HS-27A (cell line): ENCODE data around the gene MMADHC.

ENCODE experiments used
- DNase-seq: peaks from one replicate; pipeline ENCODE4 v3.0.0-alpha.2; 2012; ENCODE audit warnings: low read depth, missing footprints

MMADHC gene

DNA sequence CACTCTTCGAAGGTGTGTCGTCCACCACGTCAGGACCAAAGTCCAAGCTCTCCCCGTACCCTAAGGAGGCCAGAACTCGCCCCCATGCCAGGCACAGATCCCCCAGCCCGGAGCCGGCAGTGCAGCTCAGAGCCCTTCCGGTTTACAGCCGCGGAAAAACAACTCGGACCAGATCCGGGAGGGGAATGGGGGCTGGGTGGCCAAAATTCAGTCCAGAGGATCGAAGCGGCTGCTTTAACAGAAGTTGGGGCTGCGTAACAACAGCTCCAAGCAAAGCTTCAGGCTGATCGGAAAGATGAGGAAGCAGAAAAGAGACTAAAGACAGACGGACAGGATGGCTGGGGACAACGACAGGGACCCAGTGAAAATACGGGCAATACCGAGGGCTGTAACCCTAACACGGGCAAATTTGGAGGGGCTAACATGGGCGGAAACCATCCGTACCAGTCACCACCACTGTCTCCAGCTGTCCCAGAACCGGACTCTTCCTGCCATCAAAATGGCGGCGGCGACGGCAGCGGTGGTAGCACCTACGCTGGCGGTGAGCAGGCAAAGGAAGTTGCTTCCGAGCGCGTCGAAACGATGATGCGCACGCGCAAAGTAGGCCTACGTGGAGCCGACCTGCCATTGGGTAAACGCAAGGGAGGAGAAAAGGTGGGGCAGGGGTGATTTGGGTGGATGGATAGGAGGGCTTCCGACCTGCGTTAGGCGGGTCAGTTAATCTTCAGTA is at the start of gene MMADHC:
Gene MMADHC, minus strand, starts transcription at position 556 of the 730 bp plus-strand sequence. CDS start 678 bp downstream, outside the sequence.
- DNase-seq, result peak; percentile 81

DNA sequence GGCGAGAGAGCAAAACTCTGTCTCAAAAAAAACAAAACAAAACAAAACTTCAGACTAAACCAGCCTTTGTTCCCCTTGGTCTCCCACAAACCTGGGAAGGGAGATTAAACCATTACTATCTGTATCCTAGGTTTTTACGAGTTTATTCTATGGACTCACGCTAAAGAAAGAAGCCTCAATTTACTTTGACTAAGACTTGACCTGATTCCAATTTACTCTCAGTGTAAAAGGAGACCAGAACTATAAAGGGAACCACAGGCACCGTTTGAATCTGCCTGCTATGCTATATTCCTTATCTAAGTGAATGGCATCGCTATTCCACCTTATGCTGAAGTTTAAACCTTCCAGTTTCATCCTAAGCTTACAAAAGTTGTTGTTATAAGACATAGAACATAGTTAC is 46.5 kb upstream of the MMADHC start:
- DNase-seq, result no peak

DNA sequence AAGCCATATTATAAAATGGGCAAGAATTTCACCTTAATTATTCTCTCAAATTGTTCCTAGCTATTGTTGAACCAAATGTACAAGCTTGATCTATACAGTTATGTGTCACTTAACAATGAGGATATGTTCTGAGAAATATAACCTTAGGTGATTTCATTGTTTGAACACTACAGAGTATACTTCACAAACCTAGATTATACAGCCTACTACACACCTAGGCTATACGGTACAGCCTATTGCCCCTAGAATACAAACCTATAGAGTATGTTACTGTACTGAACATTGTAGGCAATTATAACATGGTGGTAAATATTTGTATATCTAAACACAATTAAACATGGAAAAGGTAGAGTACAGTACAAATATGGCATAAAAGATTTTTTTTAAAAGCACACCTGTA is 42.9 kb upstream of the MMADHC start:
- no peak for DNase-seq

DNA sequence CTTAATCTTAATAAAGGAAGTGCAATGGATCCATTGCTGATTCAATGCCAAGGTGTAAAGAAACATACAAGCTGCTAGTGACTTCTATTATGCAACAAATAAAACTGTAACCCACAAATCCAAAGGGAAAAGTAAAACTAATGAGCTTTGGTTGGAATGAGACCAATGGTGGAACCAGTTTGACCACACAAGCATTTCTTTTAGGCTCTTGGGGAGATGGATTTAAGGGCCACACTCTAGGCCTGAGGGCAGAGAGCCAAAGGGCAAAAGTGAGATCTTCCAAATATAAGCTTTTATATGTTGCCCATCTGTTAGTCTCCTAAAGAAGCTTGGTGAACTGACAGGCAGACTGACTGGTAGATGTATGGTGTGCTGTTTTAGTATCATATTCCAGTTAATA is 41.5 kb upstream of the MMADHC start:
- DNase-seq, result no peak

DNA sequence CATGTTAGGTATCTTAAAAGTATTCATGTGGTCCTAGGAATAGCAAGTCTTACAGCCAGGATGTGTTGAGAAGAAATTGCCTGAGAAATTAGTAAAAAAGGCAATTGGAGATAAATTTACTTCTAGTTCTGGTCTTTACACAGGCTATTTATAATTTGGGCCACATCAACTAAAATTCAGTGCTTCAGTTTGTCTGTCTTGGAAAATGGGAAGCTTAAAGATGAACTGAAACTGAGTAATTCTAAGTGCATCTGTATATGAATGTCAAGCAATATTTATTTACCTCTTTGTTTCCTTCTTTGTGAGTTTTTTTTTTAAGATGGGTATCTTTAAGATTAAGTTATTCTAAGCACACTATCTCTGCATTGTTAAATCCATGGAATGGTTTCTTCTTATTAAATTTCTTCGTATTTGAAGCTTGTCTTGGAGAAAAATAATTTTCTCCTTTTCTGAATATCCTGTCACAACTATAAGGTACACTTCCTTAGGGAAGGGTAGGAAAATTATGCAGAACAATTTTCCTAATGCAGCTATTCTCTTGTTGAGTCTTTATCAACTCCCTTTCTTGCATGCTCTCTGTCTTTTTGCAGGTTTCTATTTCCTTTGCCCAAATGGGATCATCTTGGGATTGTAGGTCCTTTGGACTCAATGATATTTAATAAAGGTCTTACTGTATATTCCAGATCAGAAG is 39.7 kb upstream of the MMADHC start:
- no peak for DNase-seq

DNA sequence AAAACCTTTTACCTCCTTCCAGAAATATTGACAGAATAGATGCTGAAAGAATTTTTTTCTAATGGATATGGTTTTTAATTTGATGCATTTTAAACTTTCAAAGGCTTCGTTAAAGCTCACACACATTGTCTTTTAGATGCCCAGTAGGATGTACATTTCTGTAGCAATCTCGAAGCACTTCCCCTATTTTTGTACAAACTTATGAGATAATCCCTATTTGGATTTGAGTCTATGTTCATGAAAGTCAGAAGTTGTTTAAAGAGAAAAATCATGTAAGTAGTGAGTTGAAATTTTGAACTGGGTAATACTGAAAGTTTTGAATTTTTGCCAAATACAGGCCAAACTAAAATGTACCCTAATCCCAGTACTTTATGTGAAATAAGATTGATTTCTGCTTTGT is 38.1 kb upstream of the MMADHC start:
- no peak for DNase-seq

DNA sequence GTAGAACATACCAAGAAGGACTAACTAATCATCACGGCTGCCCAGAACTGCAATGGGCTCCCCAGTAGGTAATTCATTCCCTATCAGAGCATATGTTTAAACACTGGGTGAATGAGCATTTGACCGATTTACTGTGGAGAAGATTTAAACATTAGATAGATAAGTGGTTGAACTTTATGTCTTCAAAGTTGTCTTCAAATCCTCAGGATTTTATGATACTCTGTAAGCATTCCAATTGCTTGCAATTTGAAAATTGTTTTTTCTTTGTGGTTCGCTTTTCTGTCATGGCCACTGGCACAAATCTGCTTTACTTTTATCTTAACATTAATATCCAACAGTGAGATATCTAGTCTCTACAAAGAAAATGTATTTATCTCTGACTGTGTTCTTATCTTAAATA is 37.7 kb upstream of the MMADHC start:
- no peak for DNase-seq

DNA sequence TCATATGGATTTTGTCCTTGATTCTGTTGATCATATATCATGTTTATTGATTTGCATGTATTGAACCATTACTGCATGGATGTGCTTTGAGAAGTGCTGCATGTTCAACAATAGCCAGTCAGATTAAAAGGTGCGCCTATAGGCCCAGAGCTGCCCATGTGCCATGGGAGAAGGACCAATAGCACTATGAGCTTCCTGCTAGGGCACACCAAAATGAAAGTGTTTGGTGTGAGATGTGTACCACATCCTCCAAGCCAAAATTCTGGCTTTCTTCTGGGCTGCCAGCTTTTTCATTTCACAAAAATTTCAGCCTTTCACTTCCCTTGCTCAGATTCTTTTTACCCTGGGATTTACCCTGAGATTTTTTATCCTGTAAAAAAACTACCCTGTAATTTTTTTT is 34.8 kb upstream of the MMADHC start:
- DNase-seq, result no peak

DNA sequence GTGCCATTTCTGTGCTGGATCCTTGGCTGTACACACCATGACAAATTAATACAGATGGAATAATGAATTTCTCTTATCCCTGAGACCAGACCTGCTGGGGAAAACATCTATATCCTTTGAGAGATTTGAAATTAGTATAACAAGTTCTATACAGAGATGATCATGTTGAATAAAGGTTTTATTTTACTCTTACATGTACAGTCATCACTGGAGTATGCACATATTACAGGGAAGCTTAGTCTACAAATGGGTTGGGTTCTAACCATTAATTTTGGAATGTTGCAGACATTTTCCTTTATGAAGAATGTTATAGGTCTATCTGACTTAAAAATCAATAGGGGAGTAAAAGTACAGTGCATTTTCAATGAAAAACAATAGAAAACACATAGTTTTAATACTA is 29.9 kb upstream of the MMADHC start:
- DNase-seq, result no peak

DNA sequence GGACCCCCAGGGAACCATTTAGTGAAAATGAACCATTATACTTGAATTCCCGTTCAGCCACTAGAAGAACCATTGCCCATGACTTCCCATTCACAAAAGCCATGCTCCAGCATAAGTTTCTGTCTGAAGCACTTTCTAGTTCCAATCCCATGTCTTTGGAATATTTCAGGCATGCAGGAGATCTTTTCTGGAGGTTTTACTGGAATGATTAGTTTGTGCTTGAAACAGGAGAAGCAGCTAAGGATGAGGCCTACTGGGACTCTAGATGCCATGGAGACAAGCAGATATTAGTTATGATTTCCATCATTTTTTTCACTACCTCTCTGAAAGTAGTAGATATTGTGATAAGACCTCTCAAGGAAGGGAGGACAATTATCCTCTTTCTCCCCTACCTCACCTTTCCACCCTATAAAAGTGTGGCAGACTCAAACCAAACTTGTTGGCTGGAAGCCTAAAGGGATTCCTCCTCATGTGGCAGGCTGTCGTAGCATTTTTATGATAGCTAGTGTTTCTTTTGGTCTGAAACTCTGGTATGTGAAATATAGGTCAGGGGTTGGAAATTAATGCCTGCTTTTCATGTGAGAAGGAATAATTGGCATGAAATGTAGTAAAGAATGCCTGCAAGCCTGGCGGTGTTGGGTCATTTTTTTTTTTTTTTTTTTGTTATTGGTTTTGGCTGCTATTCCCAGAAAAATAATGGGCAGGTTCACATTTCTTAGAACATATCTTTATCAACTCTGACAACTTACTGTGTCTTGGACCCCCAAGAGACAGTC is 29.3 kb upstream of the MMADHC start:
- no peak for DNase-seq

DNA sequence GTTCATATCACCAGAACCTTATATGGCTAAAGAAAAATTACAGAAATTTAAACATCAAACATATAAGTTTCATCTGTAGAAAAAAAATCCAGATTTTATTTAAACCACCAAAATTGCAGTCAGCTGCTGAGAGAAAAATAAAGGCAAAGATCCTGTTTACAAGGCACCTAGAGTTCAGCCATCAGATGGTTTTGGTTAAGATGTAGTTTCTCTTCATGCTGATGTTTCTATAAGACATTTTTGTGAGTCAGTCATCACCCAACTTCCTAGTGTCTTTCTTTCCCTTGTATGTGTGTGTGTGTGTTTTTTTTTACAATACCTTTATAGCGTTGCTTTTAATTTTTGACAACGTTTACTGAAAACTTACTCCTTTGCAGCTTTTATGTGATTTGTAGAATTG is 26.1 kb upstream of the MMADHC start:
- DNase-seq, result no peak

DNA sequence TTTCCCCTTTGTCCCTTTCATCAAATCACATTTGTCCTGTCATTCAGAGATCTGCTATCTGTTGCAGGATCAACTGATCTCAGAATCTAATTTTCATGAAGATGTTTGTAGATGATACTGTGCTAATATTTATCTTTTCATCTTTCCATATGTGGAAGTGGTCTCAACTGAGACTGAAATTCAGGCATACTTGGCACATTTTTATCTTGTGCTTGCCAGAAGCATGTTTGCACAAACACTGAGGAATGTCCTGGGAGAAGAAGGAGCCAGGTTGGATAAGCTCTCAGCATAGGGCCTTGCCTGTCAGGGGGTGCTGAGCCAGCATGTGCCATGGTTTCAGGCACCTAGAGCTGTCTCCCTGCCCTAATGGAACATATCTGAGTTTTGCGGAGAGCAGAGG is 24.5 kb upstream of the MMADHC start:
- no peak for DNase-seq

DNA sequence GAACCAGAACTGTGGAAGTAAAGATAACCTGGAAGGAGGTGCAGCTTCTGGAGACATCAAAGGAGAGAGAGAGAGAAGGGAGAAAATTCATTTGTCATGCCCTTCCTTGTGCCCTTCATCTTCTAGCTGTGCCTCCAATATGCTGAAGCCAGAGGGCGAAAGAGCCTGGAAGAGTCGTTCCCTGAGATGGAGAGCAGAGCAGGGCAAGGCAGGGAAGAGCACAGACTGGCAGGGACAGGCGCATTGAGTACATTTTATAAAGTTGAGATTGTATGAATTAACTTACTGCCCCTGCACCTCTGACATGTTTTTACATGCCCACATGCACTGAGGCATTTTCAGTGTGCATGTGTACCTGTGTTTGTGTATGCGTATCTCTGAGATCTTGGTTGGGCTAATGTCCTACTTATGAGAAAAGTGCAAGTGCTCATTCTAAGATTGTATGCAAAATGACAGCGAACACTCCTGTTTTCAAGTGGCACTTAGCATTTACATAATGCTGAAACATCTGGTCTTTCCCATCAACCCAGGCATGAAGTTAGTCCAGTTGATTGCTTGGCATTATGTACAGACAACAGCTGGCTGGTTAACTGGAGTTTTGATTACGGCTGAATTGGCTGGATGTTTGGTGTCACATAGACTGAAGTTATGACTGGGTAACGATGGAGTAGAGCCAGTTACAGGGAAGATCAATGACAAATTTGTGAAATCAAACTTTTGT is 23.7 kb upstream of the MMADHC start:
- DNase-seq, result no peak

DNA sequence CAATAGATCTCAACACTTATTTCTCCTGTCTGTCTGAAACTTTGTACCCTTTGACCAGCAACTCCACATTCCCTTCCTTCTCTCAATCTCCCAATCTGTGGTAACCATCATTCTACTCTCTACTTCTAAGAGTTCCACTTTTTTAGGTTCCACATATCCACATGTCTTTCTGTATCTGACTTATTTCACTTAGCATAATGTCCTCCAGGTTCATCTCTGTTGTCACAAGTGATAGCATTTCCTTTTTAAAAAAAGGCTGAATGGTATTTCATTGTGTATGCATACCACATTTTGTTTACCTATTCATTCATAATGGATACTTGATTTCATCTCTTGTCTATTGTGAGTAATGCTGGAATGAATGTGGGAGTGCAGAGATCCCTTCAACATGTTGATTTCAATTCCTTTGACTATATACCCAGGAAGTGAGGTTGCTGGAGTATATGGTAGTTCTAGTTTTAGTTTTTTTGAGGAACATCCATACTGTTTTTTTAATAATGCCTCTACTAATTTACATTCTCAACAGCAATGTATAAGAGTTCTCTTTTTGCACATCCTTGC is 18.8 kb upstream of the MMADHC start:
- no peak for DNase-seq

DNA sequence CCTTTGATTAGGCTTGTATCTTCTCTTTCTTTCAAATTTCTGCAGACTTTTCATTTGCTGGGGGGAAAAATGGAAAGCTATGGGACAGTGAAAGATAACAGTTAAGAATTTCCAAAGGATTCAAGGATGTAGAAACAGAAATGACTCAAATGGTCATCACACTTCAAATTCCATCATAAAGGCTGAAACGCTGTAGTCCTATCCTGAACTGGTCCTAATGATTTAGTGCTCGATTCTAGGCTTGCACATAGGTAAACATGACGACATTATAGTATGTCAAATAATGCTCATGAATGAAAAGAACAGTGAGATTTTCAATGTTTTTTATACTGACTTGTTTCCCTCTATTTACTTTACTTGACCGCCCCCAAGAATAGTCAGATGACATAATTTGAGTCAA is 15.7 kb upstream of the MMADHC start:
- no peak for DNase-seq

DNA sequence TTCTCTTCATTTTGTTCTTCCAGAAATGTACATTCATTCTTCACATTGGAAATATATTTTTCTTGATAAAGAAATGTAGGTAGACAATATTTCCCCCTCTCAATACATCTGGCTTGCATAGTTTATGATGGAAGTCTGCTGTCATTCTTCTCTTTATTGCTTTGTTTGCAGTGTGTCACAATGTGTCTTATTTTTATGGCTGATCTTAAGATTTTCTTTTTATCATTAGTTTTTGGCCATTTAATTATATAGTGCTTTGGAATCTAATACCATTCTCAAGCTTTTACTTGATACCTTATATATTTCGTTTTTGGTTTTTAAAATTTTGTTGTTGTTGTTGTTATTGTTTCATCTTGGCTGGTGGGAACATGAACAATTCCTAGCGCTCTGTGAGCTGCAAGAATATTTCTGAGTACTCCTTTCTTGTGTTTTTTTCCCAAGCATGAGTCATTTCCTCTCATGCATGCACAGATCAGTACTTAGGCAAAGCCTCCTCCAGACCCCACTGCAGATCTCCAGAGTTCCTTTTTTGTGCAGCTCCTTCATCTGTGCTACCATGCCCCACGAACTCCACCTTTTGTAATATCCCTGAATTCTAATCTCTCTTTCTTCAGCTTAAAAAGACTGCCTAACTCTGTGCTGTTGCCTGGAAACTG is 13.7 kb upstream of the MMADHC start:
- no peak for DNase-seq

DNA sequence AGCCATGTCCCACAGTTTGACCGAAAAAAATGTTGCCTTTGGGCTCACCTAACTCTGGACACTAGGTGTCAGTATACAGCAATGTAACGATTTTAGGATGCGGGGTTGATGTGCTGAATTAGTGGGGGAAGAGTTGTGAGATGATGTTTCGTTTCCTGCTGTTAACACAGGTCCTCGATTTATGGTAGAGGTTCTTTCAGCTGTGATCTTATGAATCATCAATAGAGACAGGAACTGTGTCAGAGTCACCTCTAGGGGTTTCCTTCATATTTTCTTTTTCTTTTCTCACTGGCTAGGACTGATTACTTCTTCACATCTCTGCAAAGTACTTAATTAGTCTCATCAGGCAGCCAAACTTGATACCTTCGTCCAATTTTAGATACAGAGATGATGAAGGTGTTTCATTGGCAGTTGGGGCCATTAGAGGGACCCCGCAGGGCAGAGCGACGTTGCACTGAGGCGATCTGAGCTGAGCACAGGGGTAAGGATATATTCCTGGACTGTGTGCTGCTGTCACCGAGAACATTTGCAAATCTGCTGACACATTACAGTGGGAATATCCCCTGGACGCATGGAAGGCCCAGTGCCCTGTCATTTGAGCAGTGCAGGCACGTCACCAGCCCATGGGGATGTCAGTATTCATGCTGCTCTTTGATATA is 10.2 kb upstream of the MMADHC start:
- peak; percentile 57 for DNase-seq

DNA sequence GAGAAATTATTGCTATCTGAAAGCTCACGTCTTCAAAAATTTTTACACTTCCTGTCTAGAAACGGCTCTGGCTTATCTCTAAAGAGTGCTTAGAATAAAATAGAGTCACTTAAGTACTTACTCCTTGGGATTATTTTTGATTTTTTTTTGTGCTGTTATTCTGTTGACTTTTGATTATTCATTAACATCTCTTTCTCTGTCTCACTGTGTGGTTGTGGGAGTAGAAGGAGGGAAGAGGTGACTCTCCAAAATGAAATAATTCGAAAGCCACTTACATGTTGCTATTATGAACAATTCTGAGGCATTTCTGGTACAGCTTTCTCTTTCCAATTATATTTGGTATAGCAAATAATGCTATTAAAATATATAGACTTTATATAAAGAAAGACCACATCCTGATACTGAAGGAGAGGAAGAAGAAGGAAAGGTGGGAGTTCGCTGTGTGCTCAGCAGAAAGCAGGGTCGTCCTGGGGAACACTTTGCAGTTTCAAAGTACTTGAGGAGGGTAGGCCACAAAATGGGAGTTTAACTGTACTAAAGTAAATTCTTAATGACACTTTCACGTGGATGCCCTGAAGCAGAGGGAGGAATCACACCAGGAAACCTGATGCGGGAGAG is 9.6 kb upstream of the MMADHC start:
- DNase-seq, result no peak

DNA sequence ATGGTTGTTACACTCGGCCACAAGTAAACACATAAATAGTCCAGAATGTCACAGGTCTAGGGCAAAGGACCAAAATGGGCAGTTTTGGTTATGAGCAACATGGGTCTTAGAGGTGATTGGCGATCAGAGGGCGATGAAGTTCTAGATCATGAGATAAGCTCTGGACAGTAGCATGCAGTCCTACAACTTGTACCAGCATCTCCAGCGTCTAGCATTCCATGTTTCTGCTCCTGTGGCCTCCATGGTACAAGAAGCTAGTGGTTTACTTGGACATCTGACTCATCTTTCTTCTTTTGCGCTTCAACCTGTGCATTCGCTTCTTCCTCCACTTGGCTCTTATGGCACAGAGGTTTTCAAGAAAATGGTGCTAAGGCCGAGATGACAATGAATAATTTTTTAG is 8.9 kb upstream of the MMADHC start:
- DNase-seq, result no peak
